AG09319 (cell line): Measurements from ENCODE around the gene CDKL5.

Experiments used
- DNase-seq: peaks from one replicate; pipeline ENCODE4 v3.0.0-alpha.2; 2010; ENCODE audit warnings: low read depth; ENCODE audit errors: extremely low read depth
- CTCF ChIP-seq: IDR thresholded peaks from 2 replicates; pipeline ENCODE4 v1.5.1; 2011; ENCODE audit warnings: low read depth, mild to moderate bottlenecking, inconsistent platforms, low read length, moderate library complexity

Gene CDKL5

GRCh38 chrX:18491587-18492340, 66.4 kb downstream of the CDKL5 start:
- no peak for TF ChIP-seq CTCF
- DNase-seq = no peak

GRCh38 chrX:18534949-18535348, 109.5 kb downstream of the CDKL5 start:
- no peak for TF ChIP-seq CTCF
- DNase-seq = no peak

- no peak for TF ChIP-seq CTCF
These were observed 111.7 kb downstream of the CDKL5 start for GRCh38 chrX:18537068-18537467.

GRCh38 chrX:18537524-18537923, 112.1 kb downstream of the CDKL5 start:
- no peak for DNase-seq
- no peak for TF ChIP-seq CTCF

More at GRCh38 chrX:18537068-18537467, 111.7 kb downstream of the CDKL5 start:
- DNase-seq = no peak

GRCh38 chrX:18542131-18542530, 116.7 kb downstream of the CDKL5 start:
- no peak for TF ChIP-seq CTCF
- no peak for DNase-seq

- TF ChIP-seq CTCF = no peak
- no peak for DNase-seq
These were observed 117.5 kb downstream of the CDKL5 start for GRCh38 chrX:18542905-18543304.

GRCh38 chrX:18543738-18544137, 118.3 kb downstream of the CDKL5 start:
- DNase-seq = no peak
- TF ChIP-seq CTCF = no peak
